Thymus (tissue), 14 donors: ENCODE measurements around the gene RABGGTB. TPM values are rescaled to one million over a fixed set of nuclear protein-coding genes. Genes with fewer than 3 reads are reported as not detected.
"Not testable (repeated sequence)": the region's sequence is repeated elsewhere in the genome, so short reads cannot be mapped to it uniquely, and the experiment has no call there.

Source experiments
- DNase-seq, 9 donors: peaks; one replicate each; pipeline ENCODE4 v3.0.0-alpha.2; 2013; ENCODE audit warnings: low spot score in 9 of 9, low read depth in 6 of 9, missing footprints in 1 of 9
- H3K27ac ChIP-seq, 2 donors: one replicate each; pipeline ENCODE4 v1.5.1; 2013; ENCODE audit warnings: control low read depth in 1 of 2, low read depth in 1 of 2, low read length in 1 of 2, mild to moderate bottlenecking in 1 of 2, moderate library complexity in 1 of 2
- H3K27me3 ChIP-seq, 2 donors: one replicate each; pipeline ENCODE4 v1.5.1; 2013; ENCODE audit warnings: low read length in 1 of 2; ENCODE audit not compliant: control insufficient read depth in 2 of 2, insufficient read depth in 1 of 2
- H3K36me3 ChIP-seq, 2 donors: one replicate each; pipeline ENCODE4 v1.5.1; 2013; ENCODE audit warnings: low read length in 1 of 2, mild to moderate bottlenecking in 1 of 2, moderate library complexity in 1 of 2; ENCODE audit not compliant: control insufficient read depth in 2 of 2, insufficient read depth in 2 of 2
- H3K4me1 ChIP-seq, 2 donors: one replicate each; pipeline ENCODE4 v1.5.1; 2013; ENCODE audit warnings: low read length in 2 of 2; ENCODE audit not compliant: control insufficient read depth in 2 of 2, insufficient read depth in 2 of 2
- H3K4me3 ChIP-seq, 2 donors: one replicate each; pipeline ENCODE4 v1.5.1; 2013; ENCODE audit warnings: low read length in 2 of 2, control low read depth in 1 of 2, mild to moderate bottlenecking in 1 of 2
- H3K9me3 ChIP-seq, 2 donors: one replicate each; pipeline ENCODE4 v1.5.1; 2013; ENCODE audit warnings: low read length in 1 of 2, mild to moderate bottlenecking in 1 of 2; ENCODE audit not compliant: control insufficient read depth in 2 of 2, insufficient read depth in 1 of 2
- WGBS: extraction: QIAGEN DNeasy Blood & Tissue Kit; methylation state at CpG from one replicate; pipeline ENCODE4 v1.1.7; 2013; 5-methylcytosine and 5-hydroxymethylcytosine counted together
- long read RNA-seq, 10 donors: transcript quantifications; one replicate each; lab custom pipeline, GENCODE V29; 2026
- polyA plus RNA-seq: library from polyadenylated mRNA; stranded (reverse); fragments of 200-250 nt; gene quantifications from one replicate; pipeline ENCODE4 v1.2.3, GENCODE V29; 2013
- total RNA-seq: library from RNA; stranded (reverse); fragments of 120-200 nt; gene quantifications from one replicate; pipeline ENCODE4 v1.2.4, GENCODE V29; 2013
- donor health status: healthy.

Gene RABGGTB
- total RNA-seq (85.9 TPM), polyA plus RNA-seq (83.4 TPM)
- long read RNA-seq, donor 1, partial matches to known transcripts: 0 of 2 reads
- long read RNA-seq, donor 1, other reads (novel, unspliced or antisense): 0 of 2 reads
- long read RNA-seq, donor 2, transcript RABGGTB-203 (2 exons, 1,177 nt): major isoform, 7 of 32 reads
- long read RNA-seq, donor 2, partial matches to known transcripts: 19 of 32 reads
- long read RNA-seq, donor 2, other reads (novel, unspliced or antisense): 0 of 32 reads
- long read RNA-seq, donor 3, transcript RABGGTB-201 (9 exons, 1,496 nt): major isoform, 14 of 89 reads
- long read RNA-seq, donor 3, transcript RABGGTB-203 (2 exons, 1,177 nt): minor isoform, 7 of 89 reads
- long read RNA-seq, donor 3, partial matches to known transcripts: 66 of 89 reads
- long read RNA-seq, donor 3, other reads (novel, unspliced or antisense): 0 of 89 reads
- long read RNA-seq, donor 4, transcript RABGGTB-203 (2 exons, 1,177 nt): major isoform, 7 of 19 reads
- long read RNA-seq, donor 4, partial matches to known transcripts: 11 of 19 reads
- long read RNA-seq, donor 4, other reads (novel, unspliced or antisense): 0 of 19 reads
- long read RNA-seq, donor 5, transcript RABGGTB-203 (2 exons, 1,177 nt): minor isoform, 9 of 101 reads
- long read RNA-seq, donor 5, transcript RABGGTB-201 (9 exons, 1,496 nt): major isoform, 22 of 101 reads
- long read RNA-seq, donor 5, transcript RABGGTB-214 (2 exons, 1,319 nt): minor isoform, 6 of 101 reads
- long read RNA-seq, donor 5, partial matches to known transcripts: 56 of 101 reads
- long read RNA-seq, donor 5, other reads (novel, unspliced or antisense): 5 of 101 reads
- long read RNA-seq, donor 6, transcript RABGGTB-201 (9 exons, 1,496 nt): major isoform, 5 of 21 reads
- long read RNA-seq, donor 6, partial matches to known transcripts: 12 of 21 reads
- long read RNA-seq, donor 6, other reads (novel, unspliced or antisense): 0 of 21 reads
- long read RNA-seq, donor 7, transcript RABGGTB-201 (9 exons, 1,496 nt): major isoform, 15 of 51 reads
- long read RNA-seq, donor 7, transcript RABGGTB-203 (2 exons, 1,177 nt): minor isoform, 5 of 51 reads
- long read RNA-seq, donor 7, partial matches to known transcripts: 31 of 51 reads
- long read RNA-seq, donor 7, other reads (novel, unspliced or antisense): 0 of 51 reads
- long read RNA-seq, donor 8, partial matches to known transcripts: 0 of 4 reads
- long read RNA-seq, donor 8, other reads (novel, unspliced or antisense): 0 of 4 reads
- long read RNA-seq, donor 9, partial matches to known transcripts: 9 of 16 reads
- long read RNA-seq, donor 9, other reads (novel, unspliced or antisense): 0 of 16 reads
- long read RNA-seq, donor 10, transcript RABGGTB-201 (9 exons, 1,496 nt): major isoform, 7 of 19 reads
- long read RNA-seq, donor 10, partial matches to known transcripts: 8 of 19 reads
- long read RNA-seq, donor 10, other reads (novel, unspliced or antisense): 0 of 19 reads

DNA sequence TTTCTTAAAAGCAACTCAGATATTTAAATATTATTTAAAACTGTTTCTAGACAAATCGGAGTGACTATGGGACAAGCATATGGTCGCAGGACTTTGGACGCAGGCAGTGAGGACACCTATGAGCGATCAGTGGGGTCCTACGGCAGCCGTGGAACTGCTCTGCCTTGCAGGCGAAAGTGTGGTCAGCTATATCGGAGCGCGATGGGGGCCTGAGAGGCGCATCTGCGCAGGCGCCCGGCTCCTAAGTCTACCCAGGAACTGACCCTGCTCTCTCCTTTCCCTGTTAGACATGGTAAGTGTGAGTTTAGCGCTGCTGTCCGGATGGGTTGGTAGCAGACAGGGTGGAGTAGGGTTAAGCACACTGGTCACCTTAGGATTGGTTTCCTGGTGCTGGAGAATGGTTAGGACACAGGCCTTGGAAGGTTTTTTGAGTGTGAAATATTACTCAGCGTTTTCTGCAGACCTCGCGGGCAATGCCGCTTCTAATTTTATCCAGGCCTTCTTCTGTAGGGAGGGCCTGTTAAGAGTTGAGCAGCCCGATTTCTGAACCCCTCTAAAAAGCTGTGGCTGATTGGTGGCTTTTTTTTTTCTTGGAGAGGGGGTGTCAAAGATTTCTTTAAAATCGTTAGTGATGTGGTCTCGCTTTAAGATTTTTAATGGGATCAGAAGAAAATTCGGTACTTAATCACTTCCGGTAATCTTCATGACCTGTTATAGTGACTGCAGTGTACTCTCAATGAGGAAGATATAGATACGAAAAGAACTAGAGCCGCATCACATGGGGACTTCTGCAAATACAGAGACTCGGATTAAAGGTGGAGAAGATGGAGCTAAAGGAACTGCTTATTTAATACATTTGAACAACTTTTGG is at the start of gene RABGGTB:
RABGGTB (plus strand) TSS at position 274 of the 871 bp plus-strand sequence; CDS start at position 290, 16 bp downstream.
- Histone ChIP-seq H3K27me3 (no peaks in the 10 kb centered on the region), H3K36me3 (peaks cover 5 to 24% of the 10 kb centered on the region in 2 donors), H3K9me3 (no peaks in the 10 kb centered on the region), H3K4me1 (peaks cover 11 to 23% of the 10 kb centered on the region in 2 donors), H3K27ac (peak within 1 kb of the TSS; percentile 91), H3K4me3 (peak within 1 kb of the TSS; percentile 76 to 96)
- DNase-seq: peak; percentile 90 to 98 (median 93)
- WGBS: under 1% methylated on average over 28 of the region's 28 CpGs

GRCh38 chr1:75742047-75742625 is 43.9 kb upstream of the RABGGTB start:
- H3K4me1 ChIP-seq: no peaks in the 10 kb centered on the region
- H3K4me3 ChIP-seq: no peak overlapping the region
- H3K27me3 ChIP-seq: no peaks in the 10 kb centered on the region
- H3K9me3 ChIP-seq: no peaks in the 10 kb centered on the region
- no peak overlapping the region for H3K27ac ChIP-seq
- DNase-seq: no peak
- 98% methylated on average over 6 of the region's 6 CpGs for WGBS
- H3K36me3 ChIP-seq: peaks cover 25 to 63% of the 10 kb centered on the region in 2 donors

DNA sequence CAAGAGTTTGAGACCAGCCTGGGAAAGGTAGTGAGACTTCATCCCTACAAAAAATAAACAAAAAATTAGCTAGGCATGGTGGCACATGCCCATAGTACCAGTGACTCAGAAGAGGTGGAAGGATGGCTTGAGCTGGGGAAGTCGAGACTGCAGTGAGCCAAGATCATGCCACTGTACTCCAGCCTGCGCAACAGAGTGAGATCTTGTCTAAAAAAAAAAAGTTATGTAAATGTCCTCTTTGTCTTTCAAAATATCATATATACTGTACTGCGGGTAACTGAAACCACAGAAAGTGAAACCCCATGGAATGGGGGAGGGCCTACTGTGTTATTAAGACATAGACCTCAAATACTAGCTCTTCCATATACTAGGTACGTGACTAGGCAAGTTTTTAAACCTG is 40.8 kb upstream of the RABGGTB start:
- H3K9me3 ChIP-seq: no peaks in the 10 kb centered on the region
- H3K36me3 ChIP-seq: peaks cover 22 to 48% of the 10 kb centered on the region in 2 donors
- H3K27me3 ChIP-seq: no peaks in the 10 kb centered on the region
- H3K4me3 ChIP-seq: no peak overlapping the region
- H3K4me1 ChIP-seq: no peaks in the 10 kb centered on the region
- WGBS: 75% methylated on average over 4 of the region's 4 CpGs
- H3K27ac ChIP-seq: no peak overlapping the region
- DNase-seq: peak in 1 of 9 donors; percentile 31

DNA sequence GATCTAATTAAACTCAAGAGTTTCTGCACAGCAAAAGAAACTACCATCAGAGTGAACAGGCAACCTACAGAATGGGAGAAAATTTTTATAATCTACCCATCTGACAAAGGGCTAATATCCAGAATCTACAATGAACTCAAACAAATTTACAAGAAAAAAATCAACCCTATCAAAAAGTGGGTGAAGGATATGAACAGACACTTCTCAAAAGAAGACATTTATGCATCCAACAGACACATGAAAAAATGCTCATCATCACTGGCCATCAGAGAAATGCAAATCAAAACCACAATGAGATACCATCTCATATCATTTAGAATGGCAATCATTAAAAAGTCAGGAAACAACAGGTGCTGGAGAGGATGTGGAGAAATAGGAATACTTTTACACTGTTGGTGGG is 28.8 kb upstream of the RABGGTB start:
- Histone ChIP-seq H3K36me3 (peaks cover 19 to 22% of the 10 kb centered on the region in 2 donors), H3K9me3 (peaks cover 3 to 14% of the 10 kb centered on the region in 2 donors)
- not testable (repeated sequence) for H3K4me1 ChIP-seq, H3K4me3 ChIP-seq, H3K27ac ChIP-seq, DNase-seq, H3K27me3 ChIP-seq

DNA sequence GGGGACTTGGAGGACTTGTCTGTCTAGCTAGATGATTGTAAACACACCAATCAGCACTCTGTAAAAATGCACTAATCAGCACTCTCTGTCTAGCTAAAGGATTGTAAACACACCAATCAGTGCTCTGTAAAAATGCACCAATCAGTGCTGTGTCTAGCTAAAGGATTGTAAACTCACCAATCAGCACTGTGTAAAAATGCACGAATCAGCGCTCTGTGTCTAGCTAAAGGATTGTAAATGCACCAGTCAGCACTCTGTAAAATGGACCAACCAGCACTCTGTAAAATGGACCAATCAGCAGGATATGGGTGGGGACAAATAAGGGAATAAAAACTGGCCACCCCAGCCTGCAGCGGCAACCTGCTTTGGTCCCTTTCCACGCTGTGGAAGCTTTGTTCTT is 27.5 kb upstream of the RABGGTB start:
- H3K4me1 ChIP-seq, H3K27ac ChIP-seq, H3K4me3 ChIP-seq, H3K27me3 ChIP-seq, DNase-seq: not testable (repeated sequence)
- H3K9me3 ChIP-seq: peaks cover 3 to 14% of the 10 kb centered on the region in 2 donors
- WGBS: 98% methylated on average over 4 of the region's 4 CpGs
- peaks cover 17 to 22% of the 10 kb centered on the region in 2 donors for H3K36me3 ChIP-seq

DNA sequence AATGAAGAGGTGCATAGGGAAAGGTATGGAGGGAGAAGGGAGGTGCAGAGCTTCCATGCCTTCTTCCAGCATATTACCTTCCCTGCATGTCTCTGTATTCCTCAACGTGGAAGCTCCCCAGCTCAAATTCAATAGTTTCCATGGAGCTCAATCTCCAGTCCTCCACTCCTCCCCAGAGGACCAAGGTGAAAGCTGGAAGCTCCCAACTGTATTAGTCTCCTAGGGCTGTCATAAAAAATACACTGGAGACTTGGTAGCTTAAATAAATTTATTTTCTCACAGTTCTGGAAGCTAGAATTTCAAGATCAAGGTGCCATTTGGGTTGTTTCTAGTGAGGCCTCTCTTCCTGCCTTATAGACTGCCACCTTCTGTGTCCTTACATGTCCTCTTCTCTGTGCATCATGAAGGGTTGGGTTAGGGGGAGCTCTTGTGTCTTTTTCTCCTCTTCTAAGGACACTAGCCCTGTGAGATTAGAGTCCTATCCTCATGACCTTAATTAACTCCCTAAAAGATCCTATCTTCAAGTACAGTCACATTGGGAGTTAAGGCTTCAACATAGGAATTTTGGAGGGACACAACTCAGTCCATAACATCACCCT is 21.9 kb upstream of the RABGGTB start:
- Histone ChIP-seq H3K4me3 (no peak overlapping the region), H3K27ac (no peak overlapping the region), H3K9me3 (no peaks in the 10 kb centered on the region), H3K36me3 (peaks cover 0 to 4% of the 10 kb centered on the region in 2 donors), H3K27me3 (no peaks in the 10 kb centered on the region), H3K4me1 (no peaks in the 10 kb centered on the region)
- WGBS: 98% methylated on average over 1 of the region's 1 CpG
- no peak for DNase-seq

DNA sequence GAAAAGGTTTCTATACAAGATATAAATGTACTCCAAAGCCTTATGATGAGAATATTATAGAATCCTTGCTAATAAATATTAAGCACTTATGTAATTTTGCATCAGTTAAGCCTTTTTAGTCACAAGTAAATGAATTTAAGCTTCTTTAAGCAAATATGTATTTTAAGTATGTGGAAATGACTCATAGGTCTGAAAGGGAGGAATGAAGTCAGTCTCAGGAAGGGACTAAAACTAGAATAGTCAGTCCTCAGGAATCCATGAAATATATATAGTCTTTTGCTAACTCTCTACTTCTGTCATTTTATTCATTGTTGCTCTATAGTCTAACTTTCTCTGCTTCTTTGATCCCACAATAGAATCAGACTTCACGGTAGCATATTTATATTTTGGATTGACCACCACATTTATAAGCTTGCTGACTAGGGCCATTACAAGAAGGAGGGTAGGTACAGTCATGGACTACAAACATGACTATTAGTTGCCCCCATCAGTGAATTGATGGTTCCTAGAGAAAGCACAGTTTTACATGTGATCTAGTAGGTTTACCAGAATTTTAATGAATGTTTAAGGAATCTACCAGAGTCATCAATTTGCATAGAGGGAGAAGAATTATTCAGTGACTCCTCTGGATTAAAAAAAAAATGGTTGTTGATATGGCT is 20.2 kb upstream of the RABGGTB start:
- DNase-seq: no peak
- Histone ChIP-seq H3K36me3 (peaks cover 0 to 4% of the 10 kb centered on the region in 2 donors), H3K27ac (no peak overlapping the region), H3K27me3 (no peaks in the 10 kb centered on the region), H3K4me1 (no peaks in the 10 kb centered on the region), H3K4me3 (no peak overlapping the region), H3K9me3 (no peaks in the 10 kb centered on the region)
- 98% methylated on average over 1 of the region's 1 CpG for WGBS
